Heart left ventricle (tissue), 13 donors: ENCODE results near the gene TUBE1.

Source experiments
- CTCF ChIP-seq, 12 donors: fragments of 200-600 bp; sonication (generic) in 4 of 12; IDR thresholded peaks; one replicate each; pipeline versions ENCODE4 v1.5.0 to v1.8.0; 2018 to 2022; ENCODE audit warnings: antibody characterized with exemption in 12 of 12, mild to moderate bottlenecking in 5 of 12
- POLR2A ChIP-seq, 2 donors: fragments of 450-650 bp; IDR thresholded peaks; one replicate each; pipeline ENCODE4 v1.6.1; 2017; ENCODE audit warnings: antibody characterized with exemption in 2 of 2, mild to moderate bottlenecking in 2 of 2, moderate library complexity in 2 of 2
- donor health status: ischemic (EF 13 %, LVEDD 7.1; RV severe dilation, severe dysfunction).
- donor health status: DM: no; HTN: yes; CAD: no.
- donor health status: DM: no; HTN: no; CAD: no.
- donor health status: ischemic (EF 25% LVEDD 6.9; RV normal size, moderate dysfunction).
- donor health status: ischemic (EF 25% LVEDD 5.7; RV mildly dilated, moderate dysfunction).
- donor health status: ischemic (EF 35%, LVEDD 5.7; RV mildly dilated, moderate dysfunction).
- donor health status: nonischemic (EF 11% LVEDD 7.7; RV severe dilation, severe dysfunction).
- donor health status: DM: yes; HTN: yes; CAD: no.
- donor health status: PGD.
- donor health status: ischemic (EF 29% LVEDD 5.4; RV normal size, mild dysfunction).
- donor health status: nonischemic (EF 23%, LVEDD 6.1; RV moderate dilation, normal function).

- no peak for TF ChIP-seq CTCF (IDR thresholded peaks at IDR 0.05)
- TF ChIP-seq POLR2A (IDR thresholded peaks at IDR 0.05) = no peak
Measured at GRCh38 chr6:112039431-112039770, 47.9 kb downstream of the TUBE1 start.
